ENCODE data around the gene ELOVL1. TPM values are rescaled to one million over a fixed set of nuclear protein-coding genes. Genes with fewer than 3 reads are reported as not detected.

Gene ELOVL1
- total RNA-seq, 1 experiment from 2014 or later, result 91.3 TPM

DNA sequence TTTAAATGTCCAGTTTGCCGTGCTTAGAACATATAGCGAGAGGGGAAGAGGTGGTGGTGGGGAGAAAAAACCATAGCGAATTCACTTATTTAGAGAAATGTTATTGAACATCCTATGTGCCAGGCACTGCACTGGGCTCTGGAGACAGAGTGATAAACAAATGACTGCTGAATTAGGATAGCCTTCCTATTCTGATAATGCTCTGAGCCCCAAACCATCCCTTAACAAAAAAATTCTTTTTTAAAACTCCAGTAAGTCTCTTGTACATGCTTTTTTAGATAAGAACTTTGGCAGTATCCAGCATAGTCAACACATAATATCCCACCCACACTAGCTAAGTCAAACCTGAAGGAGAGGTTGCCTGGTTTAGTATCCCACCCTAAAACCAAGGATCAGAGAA, 30.4 kb upstream of the ELOVL1 start:
- Histone ChIP-seq H3K9me3 (ENCODE audit: control insufficient read depth in 1 of 2, insufficient read depth in 1 of 2, low read depth in 1 of 2, low read length in 2 of 2) (no peaks in the 10 kb centered on the region), H3K9me2 (ENCODE audit: insufficient read depth) (no peaks in the 10 kb centered on the region), H3K36me3 (ENCODE audit: control insufficient read depth in 1 of 2, insufficient read depth in 2 of 2, low read length in 2 of 2) (no peaks in the 10 kb centered on the region), H2AFZ (ENCODE audit: low read depth, low read length, poor library complexity, severe bottlenecking) (no peak overlapping the region), H3K79me2 (ENCODE audit: insufficient read depth, low read length) (no peaks in the 10 kb centered on the region), H3K4me3 (replicated peaks in 1 of 2; ENCODE audit: low read depth in 1 of 2, low read length in 2 of 2) (no peak overlapping the region), H3K4me1 (ENCODE audit: control insufficient read depth in 1 of 2, insufficient read depth in 2 of 2, low read length in 2 of 2) (no peaks in the 10 kb centered on the region), H4K20me1 (ENCODE audit: insufficient read depth) (no peaks in the 10 kb centered on the region), H3K4me2 (ENCODE audit: low read length) (no peak overlapping the region), H3K9ac (ENCODE audit: low read length) (no peak overlapping the region), H3K27me3 (ENCODE audit: insufficient read depth, low read length) (no peaks in the 10 kb centered on the region), H3K27ac (ENCODE audit: low read depth, low read length) (no peak overlapping the region)
- TF ChIP-seq FOSL1 (IDR thresholded peaks at IDR 0.05; ENCODE audit: low read depth), result no peak
- no peak for TF ChIP-seq SRF (IDR thresholded peaks at IDR 0.05; ENCODE audit: low read depth)
- no peak for TF ChIP-seq EZH2phosphoT487 (IDR thresholded peaks at IDR 0.05; ENCODE audit: borderline replicate concordance)
- TF ChIP-seq TCF7L2 (IDR thresholded peaks at IDR 0.05; ENCODE audit: borderline replicate concordance, extremely low read depth, insufficient read depth, insufficient read length), result no peak
- TF ChIP-seq EZH2 (IDR thresholded peaks at IDR 0.05), result no peak
- TF ChIP-seq SIN3A (IDR thresholded peaks at IDR 0.05; ENCODE audit: low read depth), result no peak
- DNase-seq (ENCODE audit: low read depth, low spot score), result no peak
- no peak for ATAC-seq
- BruUV-seq (replicated peaks), result no TSS peak
- CTCF ChIA-PET, result no interaction called here
- RAD21 ChIA-PET (ENCODE audit: low non-redundant PET in 1 of 2, low total read pairs in 2 of 2, uncharacterized antibody in 2 of 2, unreplicated experiment in 2 of 2), result interaction anchor here in 1 of 2 experiments (0.6 kb wide), 1 partner anchor 16 kb away, joined by 3 read pairs; no protein-coding TSS in a partner anchor
- intact Hi-C loops (cut with micrococcal nuclease), result no loop called here
- POLR2A ChIA-PET, result no interaction called here

- Histone ChIP-seq H3K27ac (ENCODE audit: low read depth, low read length) (no peak overlapping the region), H3K4me1 (ENCODE audit: control insufficient read depth in 1 of 2, insufficient read depth in 2 of 2, low read length in 2 of 2) (no peaks in the 10 kb centered on the region), H3K36me3 (ENCODE audit: control insufficient read depth in 1 of 2, insufficient read depth in 2 of 2, low read length in 2 of 2) (no peaks in the 10 kb centered on the region), H3K9ac (ENCODE audit: low read length) (no peak overlapping the region), H4K20me1 (ENCODE audit: insufficient read depth) (no peaks in the 10 kb centered on the region), H3K4me2 (ENCODE audit: low read length) (no peak overlapping the region), H3K4me3 (replicated peaks in 1 of 2; ENCODE audit: low read depth in 1 of 2, low read length in 2 of 2) (no peak overlapping the region), H3K79me2 (ENCODE audit: insufficient read depth, low read length) (no peaks in the 10 kb centered on the region; the same call in 1 of the 2 replicates), H3K9me2 (ENCODE audit: insufficient read depth) (no peaks in the 10 kb centered on the region), H3K9me3 (ENCODE audit: control insufficient read depth in 1 of 2, insufficient read depth in 1 of 2, low read depth in 1 of 2, low read length in 2 of 2) (no peaks in the 10 kb centered on the region), H3K27me3 (ENCODE audit: insufficient read depth, low read length) (no peaks in the 10 kb centered on the region), H2AFZ (ENCODE audit: low read depth, low read length, poor library complexity, severe bottlenecking) (no peak overlapping the region)
- intact Hi-C loops (cut with micrococcal nuclease), result no loop called here
- no TSS peak for BruUV-seq (replicated peaks)
- CTCF ChIA-PET, result no interaction called here
- ATAC-seq (no peak), DNase-seq (ENCODE audit: low read depth, low spot score) (no peak)
- POLR2A ChIA-PET, result no interaction called here
- RAD21 ChIA-PET (ENCODE audit: low non-redundant PET in 1 of 2, low total read pairs in 2 of 2, uncharacterized antibody in 2 of 2, unreplicated experiment in 2 of 2), result no interaction called here
- TF ChIP-seq TCF7L2 (IDR thresholded peaks at IDR 0.05; ENCODE audit: borderline replicate concordance, extremely low read depth, insufficient read depth, insufficient read length), result no peak
- TF ChIP-seq, protein P1, sequence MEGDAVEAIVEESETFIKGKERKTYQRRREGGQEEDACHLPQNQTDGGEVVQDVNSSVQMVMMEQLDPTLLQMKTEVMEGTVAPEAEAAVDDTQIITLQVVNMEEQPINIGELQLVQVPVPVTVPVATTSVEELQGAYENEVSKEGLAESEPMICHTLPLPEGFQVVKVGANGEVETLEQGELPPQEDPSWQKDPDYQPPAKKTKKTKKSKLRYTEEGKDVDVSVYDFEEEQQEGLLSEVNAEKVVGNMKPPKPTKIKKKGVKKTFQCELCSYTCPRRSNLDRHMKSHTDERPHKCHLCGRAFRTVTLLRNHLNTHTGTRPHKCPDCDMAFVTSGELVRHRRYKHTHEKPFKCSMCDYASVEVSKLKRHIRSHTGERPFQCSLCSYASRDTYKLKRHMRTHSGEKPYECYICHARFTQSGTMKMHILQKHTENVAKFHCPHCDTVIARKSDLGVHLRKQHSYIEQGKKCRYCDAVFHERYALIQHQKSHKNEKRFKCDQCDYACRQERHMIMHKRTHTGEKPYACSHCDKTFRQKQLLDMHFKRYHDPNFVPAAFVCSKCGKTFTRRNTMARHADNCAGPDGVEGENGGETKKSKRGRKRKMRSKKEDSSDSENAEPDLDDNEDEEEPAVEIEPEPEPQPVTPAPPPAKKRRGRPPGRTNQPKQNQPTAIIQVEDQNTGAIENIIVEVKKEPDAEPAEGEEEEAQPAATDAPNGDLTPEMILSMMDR (IDR thresholded peaks at IDR 0.05 in 2 of 3, conservative IDR thresholded peaks at IDR 0.05 in 1 of 3; ENCODE audit: borderline replicate concordance in 1 of 3, insufficient read depth in 1 of 3, low read depth in 2 of 3, low read length in 2 of 3), result no peak
- TF ChIP-seq FOSL1 (IDR thresholded peaks at IDR 0.05; ENCODE audit: low read depth), result no peak
- TF ChIP-seq SIN3A (IDR thresholded peaks at IDR 0.05; ENCODE audit: low read depth), result no peak
- no peak for TF ChIP-seq ATF3 (IDR thresholded peaks at IDR 0.05)
- TF ChIP-seq EZH2 (IDR thresholded peaks at IDR 0.05), result no peak
- no peak for TF ChIP-seq ZNF274 (IDR thresholded peaks at IDR 0.05; ENCODE audit: low read depth, low read length)
- no peak for TF ChIP-seq ZFX (IDR thresholded peaks at IDR 0.05)
- TF ChIP-seq SRF (IDR thresholded peaks at IDR 0.05; ENCODE audit: low read depth), result no peak
- no peak for TF ChIP-seq POLR2AphosphoS5 (IDR thresholded peaks at IDR 0.05; ENCODE audit: low read depth, low read length)
- no peak for TF ChIP-seq ELF1 (IDR thresholded peaks at IDR 0.05; ENCODE audit: borderline replicate concordance, low read depth)
- TF ChIP-seq RAD21 (IDR thresholded peaks at IDR 0.05; ENCODE audit: low read depth), result no peak
- TF ChIP-seq, protein P2, sequence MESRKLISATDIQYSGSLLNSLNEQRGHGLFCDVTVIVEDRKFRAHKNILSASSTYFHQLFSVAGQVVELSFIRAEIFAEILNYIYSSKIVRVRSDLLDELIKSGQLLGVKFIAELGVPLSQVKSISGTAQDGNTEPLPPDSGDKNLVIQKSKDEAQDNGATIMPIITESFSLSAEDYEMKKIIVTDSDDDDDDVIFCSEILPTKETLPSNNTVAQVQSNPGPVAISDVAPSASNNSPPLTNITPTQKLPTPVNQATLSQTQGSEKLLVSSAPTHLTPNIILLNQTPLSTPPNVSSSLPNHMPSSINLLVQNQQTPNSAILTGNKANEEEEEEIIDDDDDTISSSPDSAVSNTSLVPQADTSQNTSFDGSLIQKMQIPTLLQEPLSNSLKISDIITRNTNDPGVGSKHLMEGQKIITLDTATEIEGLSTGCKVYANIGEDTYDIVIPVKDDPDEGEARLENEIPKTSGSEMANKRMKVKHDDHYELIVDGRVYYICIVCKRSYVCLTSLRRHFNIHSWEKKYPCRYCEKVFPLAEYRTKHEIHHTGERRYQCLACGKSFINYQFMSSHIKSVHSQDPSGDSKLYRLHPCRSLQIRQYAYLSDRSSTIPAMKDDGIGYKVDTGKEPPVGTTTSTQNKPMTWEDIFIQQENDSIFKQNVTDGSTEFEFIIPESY (IDR thresholded peaks at IDR 0.05; ENCODE audit: extremely low read depth, insufficient replicate concordance, low read length), result no peak
- no peak for TF ChIP-seq EZH2phosphoT487 (IDR thresholded peaks at IDR 0.05; ENCODE audit: borderline replicate concordance)
- TF ChIP-seq CBX3 (IDR thresholded peaks at IDR 0.05; ENCODE audit: low read depth), result no peak
- no peak for TF ChIP-seq POLR2A (IDR thresholded peaks at IDR 0.05; ENCODE audit: borderline replicate concordance, extremely low read depth, insufficient read depth, insufficient read length)
- no peak for TF ChIP-seq JUND (IDR thresholded peaks at IDR 0.05)
- TF ChIP-seq YY1 (IDR thresholded peaks at IDR 0.05; ENCODE audit: extremely low read depth, insufficient replicate concordance, low read depth, low read length), result no peak
These were observed 28.2 kb upstream of the ELOVL1 start for GRCh38 chr1:43396059-43396458.
